ENCODE data around the gene TRAPPC3L. TPM values are rescaled to one million over a fixed set of nuclear protein-coding genes. Genes with fewer than 3 reads are reported as not detected.

TRAPPC3L gene
- total RNA-seq, 1 experiment from 2014 or later = not detected

DNA sequence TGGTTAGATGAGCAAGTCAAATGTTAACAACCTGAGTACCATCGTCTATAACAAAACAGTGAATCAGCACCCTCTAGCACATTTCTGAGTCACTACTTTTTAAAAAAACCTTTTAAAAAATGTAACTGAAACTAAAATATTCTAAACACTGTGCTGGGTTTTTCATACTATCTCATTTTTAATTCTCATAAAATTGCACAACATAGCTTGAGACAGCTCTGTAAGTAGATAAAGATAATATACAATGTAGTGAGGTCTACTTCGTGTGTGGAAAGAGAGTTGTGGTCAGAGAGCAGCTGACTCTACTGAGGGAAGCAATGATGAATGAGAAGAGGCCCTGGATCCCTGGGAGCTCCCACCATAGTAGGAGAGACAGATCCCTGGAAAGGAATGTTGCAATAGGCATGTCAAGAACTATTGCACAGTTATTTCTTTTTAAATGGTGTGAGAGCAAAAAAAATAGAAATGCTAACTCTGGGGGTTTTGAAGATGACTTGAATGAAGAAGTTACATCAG lies 97.9 kb downstream of the TRAPPC3L start:
- no peaks in the 10 kb centered on the region for H3K9me3 Mint-ChIP-seq (ENCODE audit: low read depth, unreplicated experiment)
- H3K4me1 Mint-ChIP-seq (ENCODE audit: low read depth, unreplicated experiment) = peaks cover 61% of the 10 kb centered on the region
- no peak overlapping the region for H3K4me3 Mint-ChIP-seq (ENCODE audit: low read depth, unreplicated experiment)
- BruUV-seq (replicated peaks) = no TSS peak
- intact Hi-C loops (cut with micrococcal nuclease; ENCODE audit: unreplicated experiment) = loop anchor here (2.0 kb wide), 1 partner anchor 63 kb away; the partner anchor contains the start of gene CALHM5
- H3K27me3 Mint-ChIP-seq (ENCODE audit: unreplicated experiment) = no peaks in the 10 kb centered on the region
- CTCF ChIA-PET = interaction anchor here (1.9 kb wide), 1 partner anchor 160 kb away, joined by 9 read pairs; no protein-coding TSS in a partner anchor
- TF ChIP-seq, protein P1, sequence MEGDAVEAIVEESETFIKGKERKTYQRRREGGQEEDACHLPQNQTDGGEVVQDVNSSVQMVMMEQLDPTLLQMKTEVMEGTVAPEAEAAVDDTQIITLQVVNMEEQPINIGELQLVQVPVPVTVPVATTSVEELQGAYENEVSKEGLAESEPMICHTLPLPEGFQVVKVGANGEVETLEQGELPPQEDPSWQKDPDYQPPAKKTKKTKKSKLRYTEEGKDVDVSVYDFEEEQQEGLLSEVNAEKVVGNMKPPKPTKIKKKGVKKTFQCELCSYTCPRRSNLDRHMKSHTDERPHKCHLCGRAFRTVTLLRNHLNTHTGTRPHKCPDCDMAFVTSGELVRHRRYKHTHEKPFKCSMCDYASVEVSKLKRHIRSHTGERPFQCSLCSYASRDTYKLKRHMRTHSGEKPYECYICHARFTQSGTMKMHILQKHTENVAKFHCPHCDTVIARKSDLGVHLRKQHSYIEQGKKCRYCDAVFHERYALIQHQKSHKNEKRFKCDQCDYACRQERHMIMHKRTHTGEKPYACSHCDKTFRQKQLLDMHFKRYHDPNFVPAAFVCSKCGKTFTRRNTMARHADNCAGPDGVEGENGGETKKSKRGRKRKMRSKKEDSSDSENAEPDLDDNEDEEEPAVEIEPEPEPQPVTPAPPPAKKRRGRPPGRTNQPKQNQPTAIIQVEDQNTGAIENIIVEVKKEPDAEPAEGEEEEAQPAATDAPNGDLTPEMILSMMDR (IDR thresholded peaks at IDR 0.05; ENCODE audit: unreplicated experiment) = no peak
- H3K27ac Mint-ChIP-seq (ENCODE audit: unreplicated experiment) = no peak overlapping the region
- peaks cover 12% of the 10 kb centered on the region for H3K36me3 Mint-ChIP-seq (ENCODE audit: insufficient read depth, unreplicated experiment)
- DNase-seq = no peak

DNA sequence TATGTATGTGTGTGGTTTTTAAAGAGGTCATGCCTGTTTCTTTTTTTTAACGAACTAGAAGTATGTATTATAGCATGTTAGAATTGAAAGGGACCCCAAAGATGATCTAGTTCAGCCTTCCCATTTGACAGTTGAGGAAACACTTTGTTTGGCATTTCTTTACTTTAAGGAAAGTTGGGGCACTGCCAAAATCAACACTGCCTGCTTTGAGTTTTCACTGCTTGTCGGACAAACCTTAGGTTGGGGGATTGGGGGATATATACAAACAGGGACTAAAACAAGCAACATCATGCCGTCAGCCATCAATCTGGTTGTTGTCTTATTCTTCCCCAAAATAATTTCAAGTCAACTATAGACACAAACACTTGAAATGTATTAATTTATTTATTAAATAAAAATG lies 98.4 kb downstream of the TRAPPC3L start:
- no peaks in the 10 kb centered on the region for H3K9me3 Mint-ChIP-seq (ENCODE audit: low read depth, unreplicated experiment)
- H3K27me3 Mint-ChIP-seq (ENCODE audit: unreplicated experiment) = no peaks in the 10 kb centered on the region
- H3K36me3 Mint-ChIP-seq (ENCODE audit: insufficient read depth, unreplicated experiment) = peaks cover 12% of the 10 kb centered on the region
- H3K4me1 Mint-ChIP-seq (ENCODE audit: low read depth, unreplicated experiment) = peaks cover 61% of the 10 kb centered on the region
- TF ChIP-seq, protein P1 (IDR thresholded peaks at IDR 0.05; ENCODE audit: unreplicated experiment) = no peak
- intact Hi-C loops (cut with micrococcal nuclease; ENCODE audit: unreplicated experiment) = loop anchor here (2.0 kb wide), 1 partner anchor 64 kb away; the partner anchor contains the start of gene CALHM5
- no peak overlapping the region for H3K4me3 Mint-ChIP-seq (ENCODE audit: low read depth, unreplicated experiment)
- no peak overlapping the region for H3K27ac Mint-ChIP-seq (ENCODE audit: unreplicated experiment)
- peak; percentile 8 for DNase-seq
- BruUV-seq (replicated peaks) = no TSS peak
- CTCF ChIA-PET = interaction anchor here (0.8 to 1.9 kb wide), 5 partner anchors 36 to 178 kb away, joined by 3 to 9 read pairs (median 3); partner anchors contain the start of gene CALHM5

DNA sequence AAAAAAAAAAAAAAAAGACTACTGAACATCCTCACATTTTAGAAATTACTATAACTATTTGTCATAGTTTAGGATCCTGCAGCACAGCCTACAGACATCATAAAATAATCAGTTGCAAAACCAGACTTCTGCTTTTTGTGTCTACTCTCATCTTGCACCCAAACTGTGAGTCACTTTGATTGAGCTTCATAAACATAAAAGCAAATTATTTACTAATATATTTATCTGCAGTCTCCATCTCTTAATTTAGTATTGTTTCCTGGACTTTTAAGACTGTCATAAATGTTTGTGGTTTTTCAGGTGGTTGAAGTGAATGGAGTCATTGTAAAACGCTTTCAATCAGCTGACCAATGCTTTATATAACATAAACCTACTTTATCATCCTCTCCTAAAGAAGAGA lies 99.1 kb downstream of the TRAPPC3L start:
- no TSS peak for BruUV-seq (replicated peaks)
- Mint-ChIP-seq H3K4me3 (ENCODE audit: low read depth, unreplicated experiment) (no peak overlapping the region), H3K4me1 (ENCODE audit: low read depth, unreplicated experiment) (peaks cover 56% of the 10 kb centered on the region), H3K27me3 (ENCODE audit: unreplicated experiment) (no peaks in the 10 kb centered on the region), H3K36me3 (ENCODE audit: insufficient read depth, unreplicated experiment) (peaks cover 10% of the 10 kb centered on the region), H3K9me3 (ENCODE audit: low read depth, unreplicated experiment) (no peaks in the 10 kb centered on the region), H3K27ac (ENCODE audit: unreplicated experiment) (no peak overlapping the region)
- CTCF ChIA-PET = interaction anchor here (0.7 to 1.9 kb wide), 8 partner anchors 36 to 410 kb away, joined by 3 to 9 read pairs (median 8); partner anchors contain the start of genes CALHM5 and FRK
- DNase-seq = no peak
- TF ChIP-seq, protein P1 (IDR thresholded peaks at IDR 0.05; ENCODE audit: unreplicated experiment) = no peak
- intact Hi-C loops (cut with micrococcal nuclease; ENCODE audit: unreplicated experiment) = loop anchor here (2.0 kb wide), 1 partner anchor 64 kb away; the partner anchor contains the start of gene CALHM5

DNA sequence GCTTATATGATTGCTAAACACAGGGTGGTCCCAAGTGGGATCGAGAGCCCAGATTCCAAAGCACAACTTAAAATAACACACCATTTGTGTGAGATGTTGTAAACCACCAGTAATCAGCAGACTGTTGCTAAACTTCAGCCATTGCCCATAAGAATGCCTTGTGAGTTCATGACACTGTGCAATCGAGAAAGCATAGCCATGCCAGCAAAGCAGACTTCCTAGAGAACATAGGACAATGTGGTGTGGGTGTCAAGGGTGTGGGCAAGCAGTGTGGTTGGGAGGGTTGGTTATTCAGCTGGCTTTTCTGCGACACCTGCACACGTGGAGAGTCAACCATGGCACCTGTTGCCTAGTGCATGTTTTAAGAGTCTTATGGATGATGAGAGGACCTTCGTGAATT lies 100.4 kb downstream of the TRAPPC3L start:
- Mint-ChIP-seq H3K9me3 (ENCODE audit: low read depth, unreplicated experiment) (no peaks in the 10 kb centered on the region), H3K4me3 (ENCODE audit: low read depth, unreplicated experiment) (no peak overlapping the region), H3K27ac (ENCODE audit: unreplicated experiment) (no peak overlapping the region), H3K27me3 (ENCODE audit: unreplicated experiment) (no peaks in the 10 kb centered on the region), H3K4me1 (ENCODE audit: low read depth, unreplicated experiment) (peaks cover 43% of the 10 kb centered on the region), H3K36me3 (ENCODE audit: insufficient read depth, unreplicated experiment) (peaks cover 5% of the 10 kb centered on the region)
- intact Hi-C loops (cut with micrococcal nuclease; ENCODE audit: unreplicated experiment) = no loop called here
- CTCF ChIA-PET = interaction anchor here (1.0 to 1.4 kb wide), 2 partner anchors 56 to 66 kb away, joined by 3 to 9 read pairs; partner anchors contain the start of gene CALHM5
- DNase-seq = no peak
- TF ChIP-seq, protein P1 (IDR thresholded peaks at IDR 0.05; ENCODE audit: unreplicated experiment) = no peak
- no TSS peak for BruUV-seq (replicated peaks)

Other genes with a start within 250 kb of the TRAPPC3L start
- 28.6 and 43.8 TPM in 2 replicates for gene DSE, start 174.7 kb downstream of the TRAPPC3L start, total RNA-seq (2022)
- gene CALHM6, start 84.3 kb downstream of the TRAPPC3L start, total RNA-seq (2022) = 1.4 TPM in 1 of 2 replicates, not detected in the other
- 0.05 TPM in 1 of 2 replicates, not detected in the other for gene CALHM5, start 34.0 kb downstream of the TRAPPC3L start, total RNA-seq (2022)
- not detected in 2 replicates for gene CALHM4, start 8.1 kb upstream of the TRAPPC3L start, total RNA-seq (2022)
- 22.5 and 29.5 TPM in 2 replicates for gene RWDD1, start 25.8 kb upstream of the TRAPPC3L start, total RNA-seq (2022)
- 0.21 and 0.22 TPM in 2 replicates for gene RSPH4A, start 70.8 kb upstream of the TRAPPC3L start, total RNA-seq (2022)
- gene ZUP1, start 123.1 kb upstream of the TRAPPC3L start, total RNA-seq (2022) = 12.8 and 14.7 TPM in 2 replicates
- 9.2 and 12.2 TPM in 2 replicates for gene KPNA5, start 135.5 kb upstream of the TRAPPC3L start, total RNA-seq (2022)
- not detected in 2 replicates for gene FAM162B, start 220.0 kb upstream of the TRAPPC3L start, total RNA-seq (2022)

Data from Calu3 (cell line).